NB4 (cell line): ENCODE measurements around the gene PIR.

Experiments used
- MYC ChIP-seq: IDR thresholded peaks from 2 replicates; pipeline ENCODE4 v1.6.1; 2011; ENCODE audit warnings: low read depth, low read length
- POLR2A ChIP-seq: IDR thresholded peaks from 2 replicates; pipeline ENCODE4 v1.6.1; 2011; ENCODE audit warnings: mild to moderate bottlenecking; ENCODE audit not compliant: insufficient read length; ENCODE audit errors: extremely low read depth
- TF ChIP-seq, protein P1 (sequence below): IDR thresholded peaks from one replicate; pipeline ENCODE4 v1.5.1; 2012; ENCODE audit warnings: low read depth, low read length
- TF ChIP-seq, protein P2 (sequence below): IDR thresholded peaks from 2 replicates; pipeline ENCODE4 v1.6.1; 2011; ENCODE audit warnings: low read depth, low read length

DNA sequence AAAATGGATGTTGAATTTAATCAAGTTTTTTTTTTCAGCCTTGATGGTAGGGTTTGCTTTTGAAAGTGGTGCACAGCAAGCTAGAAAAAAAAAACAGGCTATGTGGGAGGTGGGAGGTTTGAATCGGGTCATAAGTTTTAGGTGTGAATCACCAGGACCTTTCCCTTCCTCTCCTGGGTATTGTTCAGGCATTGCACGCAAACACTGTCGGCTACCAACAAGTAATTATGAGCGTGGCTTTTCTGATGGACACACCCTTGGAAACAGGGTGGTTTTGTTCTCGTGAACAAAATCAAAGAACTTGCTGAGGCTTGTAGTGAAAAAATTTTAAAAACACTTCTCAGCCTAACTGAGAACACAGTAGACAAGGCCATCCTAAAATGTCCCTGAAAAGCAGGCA lies 18.1 kb downstream of the PIR start:
- TF ChIP-seq, protein P1, sequence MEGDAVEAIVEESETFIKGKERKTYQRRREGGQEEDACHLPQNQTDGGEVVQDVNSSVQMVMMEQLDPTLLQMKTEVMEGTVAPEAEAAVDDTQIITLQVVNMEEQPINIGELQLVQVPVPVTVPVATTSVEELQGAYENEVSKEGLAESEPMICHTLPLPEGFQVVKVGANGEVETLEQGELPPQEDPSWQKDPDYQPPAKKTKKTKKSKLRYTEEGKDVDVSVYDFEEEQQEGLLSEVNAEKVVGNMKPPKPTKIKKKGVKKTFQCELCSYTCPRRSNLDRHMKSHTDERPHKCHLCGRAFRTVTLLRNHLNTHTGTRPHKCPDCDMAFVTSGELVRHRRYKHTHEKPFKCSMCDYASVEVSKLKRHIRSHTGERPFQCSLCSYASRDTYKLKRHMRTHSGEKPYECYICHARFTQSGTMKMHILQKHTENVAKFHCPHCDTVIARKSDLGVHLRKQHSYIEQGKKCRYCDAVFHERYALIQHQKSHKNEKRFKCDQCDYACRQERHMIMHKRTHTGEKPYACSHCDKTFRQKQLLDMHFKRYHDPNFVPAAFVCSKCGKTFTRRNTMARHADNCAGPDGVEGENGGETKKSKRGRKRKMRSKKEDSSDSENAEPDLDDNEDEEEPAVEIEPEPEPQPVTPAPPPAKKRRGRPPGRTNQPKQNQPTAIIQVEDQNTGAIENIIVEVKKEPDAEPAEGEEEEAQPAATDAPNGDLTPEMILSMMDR: no peak
- no peak for TF ChIP-seq POLR2A
- TF ChIP-seq, protein P2, sequence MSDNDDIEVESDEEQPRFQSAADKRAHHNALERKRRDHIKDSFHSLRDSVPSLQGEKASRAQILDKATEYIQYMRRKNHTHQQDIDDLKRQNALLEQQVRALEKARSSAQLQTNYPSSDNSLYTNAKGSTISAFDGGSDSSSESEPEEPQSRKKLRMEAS: no peak
- TF ChIP-seq MYC: no peak
